HepG2 (cell line): ENCODE results near the gene NKIRAS1. TPM values are rescaled to one million over a fixed set of nuclear protein-coding genes. Genes with fewer than 3 reads are reported as not detected.

Experiments
- ATAC-seq: fragments of 200-7000 bp; cut with Tn5 transposase; 3 replicates; pipeline ENCODE4 v1.9.1; 2020; ENCODE audit warnings: mild to moderate bottlenecking, moderate library complexity
- BruUV-seq: library from RNA; stranded (reverse); fragments of 400-500 nt; replicated peaks from 2 replicates; lab custom pipeline; 2021; lab: Mats Ljungman, UMichigan
- CTCF ChIA-PET: fragments of 300-600 bp; formaldehyde crosslinking; extraction: SDS; loops from one replicate; lab custom pipeline; 2021; ENCODE audit warnings: low total read pairs, inconsistent platforms, low intra/inter-chr PET ratio; lab: Yijun Ruan, JAX
- POLR2A ChIA-PET: fragments of 350-600 bp; sonication (Branson Sonifier 250); formaldehyde crosslinking; loops from one replicate; lab custom pipeline; 2020; ENCODE audit warnings: antibody characterized with exemption, inconsistent platforms; lab: Yijun Ruan, JAX
- DNase-seq: peaks from one replicate; pipeline ENCODE4 v3.0.0-alpha.2; 2015; ENCODE audit warnings: low spot score
- FAIRE-seq: peaks from 3 replicates; lab custom pipeline; 2011; peaks lifted over from hg19 to GRCh38; lab: Jason Lieb, UNC
- H2AFZ ChIP-seq: one replicate; pipeline ENCODE4 v1.6.1; 2011; ENCODE audit warnings: low read length, inconsistent platforms
- H3K27ac ChIP-seq: fragments of 300-600 bp; 3 replicates; pipeline ENCODE4 v1.8.0; 2011; ENCODE audit warnings: mixed run types, mild to moderate bottlenecking, mixed read lengths, low read length, inconsistent platforms; ENCODE audit not compliant: insufficient read depth; ENCODE audit errors: extremely low read length
- H3K27me3 ChIP-seq, 2 experiments: fragments of 200-600 bp in 1 of 2; 2 replicates in 1 of 2; 3 replicates in 1 of 2; pipeline versions ENCODE4 v1.6.0 to v1.8.0; 2011; ENCODE audit warnings: low read length in 2 of 2, mild to moderate bottlenecking in 2 of 2, moderate library complexity in 2 of 2, inconsistent platforms in 1 of 2; ENCODE audit not compliant: insufficient read depth in 2 of 2, control insufficient read depth in 1 of 2
- H3K36me3 ChIP-seq, 2 experiments: fragments of 200-600 bp in 1 of 2; replicated peaks in 1 of 2; 2 replicates in 1 of 2; 3 replicates in 1 of 2; pipeline versions ENCODE4 v1.5.1 to v1.8.0; 2011; ENCODE audit warnings: low read length in 2 of 2, inconsistent platforms in 1 of 2; ENCODE audit not compliant: insufficient read depth in 2 of 2, control insufficient read depth in 1 of 2
- H3K4me1 ChIP-seq: 2 replicates; pipeline ENCODE4 v1.5.1; 2012; ENCODE audit warnings: low read length, inconsistent platforms; ENCODE audit not compliant: insufficient read depth
- H3K4me2 ChIP-seq: 2 replicates; pipeline ENCODE4 v1.6.0; 2011; ENCODE audit warnings: low read depth, low read length, inconsistent platforms
- H3K4me3 ChIP-seq, 3 experiments: fragments of 200-600 bp in 1 of 3; sonication (generic), shearing (Covaris generic) in 1 of 3; replicated peaks in 1 of 3; 2 replicates each; pipeline ENCODE4 v1.5.1; 2011 to 2016; ENCODE audit warnings: low read length in 3 of 3, inconsistent platforms in 2 of 3, low read depth in 2 of 3, mild to moderate bottlenecking in 2 of 3, control low read depth in 1 of 3, mixed read lengths in 1 of 3; ENCODE audit not compliant: insufficient read depth in 1 of 3
- H3K79me2 ChIP-seq: one replicate; pipeline ENCODE4 v1.6.1; 2011; ENCODE audit warnings: low read length, inconsistent platforms; ENCODE audit not compliant: insufficient read depth
- H3K9ac ChIP-seq: 2 replicates; pipeline ENCODE4 v1.6.0; 2011; ENCODE audit warnings: mild to moderate bottlenecking, low read depth, low read length, inconsistent platforms; ENCODE audit not compliant: insufficient read depth
- H3K9me3 ChIP-seq: 2 replicates; pipeline ENCODE4 v1.5.1; 2012; ENCODE audit warnings: mild to moderate bottlenecking, low read length
- H4K20me1 ChIP-seq: 2 replicates; pipeline ENCODE4 v1.6.0; 2011; ENCODE audit warnings: inconsistent platforms, mild to moderate bottlenecking, low read length, moderate library complexity; ENCODE audit not compliant: insufficient read depth
- GPBP1L1 ChIP-seq: sonication (generic); formaldehyde crosslinking; IDR thresholded peaks from 2 replicates; pipeline ENCODE4 v1.5.0; 2020; ENCODE audit warnings: mild to moderate bottlenecking, missing genetic modification reagents
- MBD4 ChIP-seq: IDR thresholded peaks from 2 replicates; pipeline ENCODE4 v1.6.1; 2012; ENCODE audit warnings: low read length, inconsistent platforms, borderline replicate concordance
- NPAS2 ChIP-seq: sonication (generic); formaldehyde crosslinking; IDR thresholded peaks from 2 replicates; pipeline ENCODE4 v1.8.0; 2022; ENCODE audit warnings: mild to moderate bottlenecking, missing genetic modification reagents, borderline replicate concordance
- PREB ChIP-seq: sonication (generic); formaldehyde crosslinking; IDR thresholded peaks from 2 replicates; pipeline ENCODE4 v1.4.0; 2020; ENCODE audit warnings: missing genetic modification reagents
- SCMH1 ChIP-seq: sonication (generic); formaldehyde crosslinking; IDR thresholded peaks from 2 replicates; pipeline ENCODE4 v1.9.0; 2021; ENCODE audit warnings: missing genetic modification reagents, mild to moderate bottlenecking, borderline replicate concordance
- SNAPC2 ChIP-seq: sonication (generic); formaldehyde crosslinking; IDR thresholded peaks from 2 replicates; pipeline ENCODE4 v1.8.1; 2022; ENCODE audit warnings: mild to moderate bottlenecking, missing genetic modification reagents
- SOX13 ChIP-seq, 3 experiments: fragments of 450-650 bp in 1 of 3; sonication (generic) in 1 of 3; formaldehyde crosslinking in 1 of 3; IDR thresholded peaks in 2 of 3; conservative IDR thresholded peaks in 1 of 3; 2 replicates each; pipeline versions ENCODE4 v1.5.0 to v1.6.1; 2016 to 2020; ENCODE audit warnings: antibody characterized with exemption in 1 of 3, mild to moderate bottlenecking in 1 of 3, missing compliant biosample characterization in 1 of 3, missing genetic modification reagents in 1 of 3, moderate library complexity in 1 of 3
- TFE3 ChIP-seq: IDR thresholded peaks from 2 replicates; pipeline ENCODE4 v1.6.1; 2016
- ZNF280D ChIP-seq: sonication (generic); formaldehyde crosslinking; IDR thresholded peaks from 2 replicates; pipeline ENCODE4 v1.5.1; 2020; ENCODE audit warnings: mild to moderate bottlenecking, missing genetic modification reagents
- WGBS: methylation state at CpG from one replicate; pipeline ENCODE4 v1.1.6; 2017; ENCODE audit warnings: low lambda C conversion rate; 5-methylcytosine and 5-hydroxymethylcytosine counted together
- in situ Hi-C: cut with HindIII; loops from 2 replicates; pipeline ENCODE4 v1.10.0; 2017; ENCODE audit warnings: low pct_unique_long_range_greater_than_20kb; ENCODE audit not compliant: extremely low pct_ligation_motif_present
- intact Hi-C: fragments of 100-400 bp; cut with micrococcal nuclease; formaldehyde crosslinking; loops from one replicate; pipeline ENCODE4 v1.10.0; 2022; ENCODE audit not compliant: unreplicated experiment
- polyA plus RNA-seq, 8 experiments: library from polyadenylated mRNA; depleted of rRNA in 3 of 8; stranded (reverse) in 7 of 8; unstranded in 1 of 8; fragments of >200 nt; fragmentation: Illumina TruSeq in 4 of 8; extraction: Trizol in 4 of 8; gene quantifications; 2 replicates each; pipeline versions ENCODE4 v1.2.1 to v1.2.3, GENCODE V29; 2011 to 2016; ENCODE audit warnings: low read depth in 4 of 8, missing spikeins in 1 of 8, mixed read lengths in 1 of 8; ENCODE audit not compliant: insufficient read depth in 1 of 8
- total RNA-seq, 5 experiments: library from RNA; depleted of rRNA; stranded (reverse); fragments of >200 nt; fragmentation: Illumina TruSeq; extraction: Trizol; gene quantifications; 2 replicates each; pipeline ENCODE4 v1.2.3, GENCODE V29; 2016; ENCODE audit warnings: low read depth in 1 of 5

Gene NKIRAS1
- total and polyA plus RNA-seq, 2 of the 13 experiments (the other 11 are each of a cell fraction or from before 2014, with no cell fraction given), result 4.3 to 8.0 TPM

- Histone ChIP-seq H3K9ac (no peak overlapping the region), H3K4me2 (no peak overlapping the region), H3K27me3 (no peaks in the 10 kb centered on the region), H3K4me1 (no peaks in the 10 kb centered on the region; the same call in 1 of the 2 replicates), H3K79me2 (no peaks in the 10 kb centered on the region), H3K9me3 (no peaks in the 10 kb centered on the region), H3K27ac (no peak overlapping the region), H4K20me1 (peaks cover 11% of the 10 kb centered on the region), H3K36me3 (peaks cover 1 to 20% of the 10 kb centered on the region in 2 experiments), H3K4me3 (no peak overlapping the region), H2AFZ (no peak overlapping the region)
- DNase-seq, result no peak
- BruUV-seq, result no TSS peak
- WGBS, result 88% methylated on average over 5 of the region's 5 CpGs
- intact Hi-C loops (loop anchor here (10.0 kb wide), 1 partner anchor 105 kb away; no protein-coding TSS in a partner anchor), in situ Hi-C loops (no loop called here)
- FAIRE-seq, result no peak
- CTCF ChIA-PET, result no interaction called here
- no peak for ATAC-seq
- POLR2A ChIA-PET, result interaction anchor here (3.0 kb wide), 1 partner anchor 27 kb away, joined by 13 read pairs; the partner anchor contains the start of genes NKIRAS1 and RPL15
- TF ChIP-seq PREB, result no peak
- no peak for TF ChIP-seq SOX13 (IDR thresholded peaks at IDR 0.05)
- no peak for TF ChIP-seq SOX13 (CRISPR knock-in tag; conservative IDR thresholded peaks at IDR 0.05 in 1 of 2, IDR thresholded peaks at IDR 0.05 in 1 of 2)
- no peak for TF ChIP-seq MBD4
- TF ChIP-seq SCMH1 (CRISPR knock-in tag), result no peak
- no peak for TF ChIP-seq NPAS2 (CRISPR knock-in tag)
- TF ChIP-seq ZNF280D (CRISPR knock-in tag), result no peak
- TF ChIP-seq SNAPC2 (CRISPR knock-in tag), result no peak
- no peak for TF ChIP-seq TFE3 (CRISPR knock-in tag)
- TF ChIP-seq GPBP1L1, result no peak
Measured at GRCh38 chr3:23889950-23890349, 26.8 kb downstream of the NKIRAS1 start.
